ENCODE results near the gene CDK6.

- TF ChIP-seq POLR2A (IDR thresholded peaks at IDR 0.05), result no peak
- TF ChIP-seq, protein P1, sequence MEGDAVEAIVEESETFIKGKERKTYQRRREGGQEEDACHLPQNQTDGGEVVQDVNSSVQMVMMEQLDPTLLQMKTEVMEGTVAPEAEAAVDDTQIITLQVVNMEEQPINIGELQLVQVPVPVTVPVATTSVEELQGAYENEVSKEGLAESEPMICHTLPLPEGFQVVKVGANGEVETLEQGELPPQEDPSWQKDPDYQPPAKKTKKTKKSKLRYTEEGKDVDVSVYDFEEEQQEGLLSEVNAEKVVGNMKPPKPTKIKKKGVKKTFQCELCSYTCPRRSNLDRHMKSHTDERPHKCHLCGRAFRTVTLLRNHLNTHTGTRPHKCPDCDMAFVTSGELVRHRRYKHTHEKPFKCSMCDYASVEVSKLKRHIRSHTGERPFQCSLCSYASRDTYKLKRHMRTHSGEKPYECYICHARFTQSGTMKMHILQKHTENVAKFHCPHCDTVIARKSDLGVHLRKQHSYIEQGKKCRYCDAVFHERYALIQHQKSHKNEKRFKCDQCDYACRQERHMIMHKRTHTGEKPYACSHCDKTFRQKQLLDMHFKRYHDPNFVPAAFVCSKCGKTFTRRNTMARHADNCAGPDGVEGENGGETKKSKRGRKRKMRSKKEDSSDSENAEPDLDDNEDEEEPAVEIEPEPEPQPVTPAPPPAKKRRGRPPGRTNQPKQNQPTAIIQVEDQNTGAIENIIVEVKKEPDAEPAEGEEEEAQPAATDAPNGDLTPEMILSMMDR (IDR thresholded peaks at IDR 0.05), result no peak
Measured at GRCh38 chr7:92875719-92876118, 39.3 kb upstream of the CDK6 start.

Data from lower leg skin (tissue), 3 donors.